Pancreas (tissue), 10 donors: ENCODE data around the gene VASH1. TPM values are rescaled to one million over a fixed set of nuclear protein-coding genes. Genes with fewer than 3 reads are reported as not detected.
A peak's percentile ranks its signal among the peaks of the same experiment; 100 is the strongest.

Experiments
- ATAC-seq, 4 donors: fragments of 200-7000 bp; cut with Tn5 transposase; one replicate each; pipeline versions ENCODE4 v1.8.0 to v1.9.1; 2020; ENCODE audit warnings: mild to moderate bottlenecking in 4 of 4, moderate library complexity in 4 of 4
- DNase-seq, 6 donors: peaks; one replicate each; pipeline ENCODE4 v3.0.0-alpha.2; 2020
- FAIRE-seq: peaks from 2 replicates; lab custom pipeline; 2012; peaks lifted over from hg19 to GRCh38; lab: Jason Lieb, UNC
- H3K27ac ChIP-seq, 4 donors: fragments of 200-600 bp; sonication (generic); 1 replicate in 3 of 4; 2 replicates in 1 of 4; pipeline versions ENCODE4 v1.5.0 to v1.8.0; 2020
- H3K27me3 ChIP-seq, 4 donors: fragments of 200-600 bp; one replicate each; pipeline ENCODE4 v1.8.0; 2021
- H3K36me3 ChIP-seq, 3 donors: fragments of 200-600 bp; sonication (generic) in 1 of 3; one replicate each; pipeline versions ENCODE4 v1.5.0 to v1.8.0; 2020 to 2021
- H3K4me1 ChIP-seq, 3 donors: fragments of 200-600 bp; one replicate each; pipeline ENCODE4 v1.8.0; 2021
- H3K4me3 ChIP-seq, 4 donors: fragments of 200-600 bp; sonication (generic) in 2 of 4; one replicate each; pipeline versions ENCODE4 v1.5.0 to v1.8.0; 2020 to 2021
- H3K9me3 ChIP-seq, 4 donors: fragments of 200-600 bp; one replicate each; pipeline ENCODE4 v1.8.0; 2021
- CTCF ChIP-seq, 4 donors: fragments of 200-600 bp; sonication (generic) in 3 of 4; IDR thresholded peaks; one replicate each; pipeline versions ENCODE4 v1.5.0 to v1.8.0; 2021; ENCODE audit warnings: antibody characterized with exemption in 4 of 4
- WGBS, 2 donors: extraction: QIAGEN DNeasy Blood & Tissue Kit; methylation state at CpG; one replicate each; pipeline ENCODE4 v1.1.7; 2013; 5-methylcytosine and 5-hydroxymethylcytosine counted together
- intact Hi-C, 3 donors: fragments of 100-400 bp; cut with DNase I; formaldehyde crosslinking; loops; one replicate each; pipeline versions ENCODE4 v1.11.1 to v1.14.2; 2022
- polyA plus RNA-seq, 2 donors: library from polyadenylated mRNA; stranded (reverse); fragments of 200-250 nt; gene quantifications; one replicate each; pipeline ENCODE4 v1.2.3, GENCODE V29; 2013
- total RNA-seq, 6 donors: library from RNA; stranded (reverse); fragmentation: NEBNext Ultra II Directional in 4 of 6; extraction: Animal tissue kit (Norgen Biotek cat#: 25700) in 4 of 6; gene quantifications; one replicate each; pipeline versions ENCODE4 v1.2.1 to v1.2.4, GENCODE V29; 2021 to 2023
- donor health status: healthy with polysubstance abuse.
- donor health status: DM: no; HTN: no; CAD: no; lungs with moderate emphysema.
- donor health status: DM: no; HTN: no; CAD: no.
- donor health status: control.
- donor health status: control.
- donor health status: Bipolar disorder and iron deficiency.
- donor health status: DM: yes; HTN: yes; CAD: no.
- donor health status: DM: no; HTN: no; CAD: no.
- donor health status: DM: no; HTN: no; CAD: no.
- donor health status: DM: yes; HTN: yes; CAD: no.

The VASH1 gene
- total and polyA plus RNA-seq, 8 donors: 1.6 to 15.0 (median 4.7) TPM

GRCh38 chr14:76782115-76782884 is 21.0 kb downstream of the VASH1 start:
- DNase-seq: peak in 4 of 6 donors; percentile 40 to 59 (median 56)
- TF ChIP-seq CTCF (IDR thresholded peaks at IDR 0.05): no peak
- ATAC-seq: peak in 3 of 4 donors; percentile 35 to 55 (median 43)
- no peak for FAIRE-seq
- H3K9me3 ChIP-seq: no peaks in the 10 kb centered on the region
- no peaks in the 10 kb centered on the region for H3K27me3 ChIP-seq
- 64 to 65% methylated on average over 10 of the region's 10 CpGs for WGBS, 2 donors
- intact Hi-C loops: no loop called here
- H3K4me3 ChIP-seq: no peak overlapping the region
- H3K27ac ChIP-seq: no peak overlapping the region
- H3K36me3 ChIP-seq: peaks cover 0 to 28% (median 16%) of the 10 kb centered on the region in 3 donors
- peaks cover 0 to 4% (median 0%) of the 10 kb centered on the region in 3 donors for H3K4me1 ChIP-seq

GRCh38 chr14:76782885-76783566 is 21.8 kb downstream of the VASH1 start:
- Histone ChIP-seq H3K9me3 (no peaks in the 10 kb centered on the region), H3K27me3 (no peaks in the 10 kb centered on the region), H3K4me1 (peaks cover 0 to 4% (median 0%) of the 10 kb centered on the region in 3 donors), H3K27ac (no peak overlapping the region), H3K36me3 (peaks cover 0 to 35% (median 22%) of the 10 kb centered on the region in 3 donors), H3K4me3 (no peak overlapping the region)
- 69 to 70% methylated on average over 9 of the region's 9 CpGs for WGBS, 2 donors
- intact Hi-C loops: no loop called here
- no peak for FAIRE-seq
- TF ChIP-seq CTCF (IDR thresholded peaks at IDR 0.05): no peak
- DNase-seq: no peak
- no peak for ATAC-seq

- H3K27ac ChIP-seq: no peak overlapping the region
- H3K4me3 ChIP-seq: no peak overlapping the region
- H3K36me3 ChIP-seq: peaks cover 0 to 48% (median 34%) of the 10 kb centered on the region in 3 donors
- no peak for ATAC-seq
- peaks cover 0 to 4% (median 0%) of the 10 kb centered on the region in 3 donors for H3K4me1 ChIP-seq
- no peak for DNase-seq
- WGBS, 2 donors: 71 to 81% methylated on average over 6 of the region's 6 CpGs
- no peaks in the 10 kb centered on the region for H3K27me3 ChIP-seq
- FAIRE-seq: no peak
- no peaks in the 10 kb centered on the region for H3K9me3 ChIP-seq
- no peak for TF ChIP-seq CTCF (IDR thresholded peaks at IDR 0.05)
- intact Hi-C loops: no loop called here
These were observed 23.1 kb downstream of the VASH1 start for GRCh38 chr14:76784266-76784874.

GRCh38 chr14:76784881-76785280 is 23.6 kb downstream of the VASH1 start:
- Histone ChIP-seq H3K9me3 (no peaks in the 10 kb centered on the region), H3K36me3 (peaks cover 0 to 54% (median 35%) of the 10 kb centered on the region in 3 donors), H3K4me1 (peaks cover 0 to 4% (median 0%) of the 10 kb centered on the region in 3 donors), H3K4me3 (no peak overlapping the region), H3K27me3 (no peaks in the 10 kb centered on the region), H3K27ac (no peak overlapping the region)
- intact Hi-C loops: no loop called here
- TF ChIP-seq CTCF (IDR thresholded peaks at IDR 0.05): peak; percentile 51 to 67 (median 58)
- no peak for FAIRE-seq
- peak in 5 of 6 donors; percentile 63 to 72 (median 65) for DNase-seq
- WGBS, 2 donors: 33 to 44% methylated on average over 2 of the region's 2 CpGs
- ATAC-seq: peak; percentile 74 to 92 (median 88)
